ENCODE measurements around the gene DDA1. TPM values are rescaled to one million over a fixed set of nuclear protein-coding genes. Genes with fewer than 3 reads are reported as not detected.
A peak's percentile ranks its signal among the peaks of the same experiment; 100 is the strongest.
"Not testable (repeated sequence)": the region's sequence is repeated elsewhere in the genome, so short reads cannot be mapped to it uniquely, and the experiment has no call there.

Gene DDA1
- total RNA-seq: 45.6 TPM
- long read RNA-seq, full-length matches to known transcripts: 18 of 26 reads
- long read RNA-seq, partial matches to known transcripts: 1 of 26 reads
- long read RNA-seq, other reads (novel, unspliced or antisense): 7 of 26 reads

DNA sequence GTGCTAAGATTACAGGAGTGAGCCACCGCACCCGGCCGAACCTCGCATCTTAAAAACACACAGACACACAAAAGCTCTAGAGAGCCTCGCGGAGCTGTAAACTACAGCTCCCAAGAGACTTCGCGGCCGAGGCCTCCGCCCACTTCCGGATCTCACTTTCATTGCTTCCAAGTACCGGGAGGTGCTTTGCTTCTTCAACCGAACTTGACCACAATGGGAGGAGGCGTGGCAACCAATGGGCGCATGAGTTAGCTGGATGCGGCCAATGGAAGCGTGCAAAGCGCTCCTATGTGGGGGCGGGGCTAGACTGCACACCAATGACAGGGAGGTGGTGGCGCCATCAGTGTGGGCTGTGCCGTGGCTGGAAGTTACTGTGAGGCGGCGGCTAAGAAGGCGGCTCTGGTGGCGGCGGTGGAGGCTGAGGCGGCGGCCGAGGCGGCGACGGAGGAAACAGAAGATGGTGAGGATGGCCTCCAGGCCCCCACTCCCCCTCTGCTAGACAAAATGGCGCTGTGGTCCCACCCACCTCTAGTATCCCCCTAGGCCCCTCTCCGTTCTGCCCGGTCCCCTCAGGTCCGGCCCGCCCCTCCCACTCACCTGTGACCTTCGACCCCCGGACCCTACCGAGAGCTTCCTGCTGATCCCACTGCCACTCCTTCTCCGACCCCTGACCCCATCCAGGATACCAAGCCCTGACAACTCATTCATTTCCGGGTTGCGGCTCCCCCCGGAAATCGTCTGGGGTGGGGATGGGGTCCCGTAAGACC lies at the start of gene DDA1:
TSS of gene DDA1 (plus strand) at position 366 of the 767 bp plus-strand sequence. CDS start at position 458, 92 bp downstream.
- peak; percentile 98 for DNase-seq (ENCODE audit: low spot score)

DNA sequence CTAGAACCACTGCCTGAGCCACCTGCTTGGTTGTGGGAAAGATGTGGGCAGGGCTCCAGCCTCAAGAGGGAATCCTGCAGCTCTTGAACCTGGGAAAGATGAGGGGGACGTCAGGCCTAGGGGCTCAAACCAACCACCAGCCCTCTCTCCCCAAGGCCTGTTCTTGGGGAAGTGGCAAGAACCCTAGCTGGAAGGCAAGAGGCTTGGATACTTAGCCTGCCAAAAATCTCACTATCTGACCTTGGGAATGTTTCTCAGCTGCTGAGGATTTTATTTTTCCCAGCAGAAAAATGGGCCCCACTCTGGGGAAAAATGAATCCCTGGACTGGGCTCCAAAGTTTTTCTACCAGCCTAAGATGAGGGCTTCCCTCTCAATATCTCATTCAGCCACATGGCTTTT lies 49.4 kb upstream of the DDA1 start:
- DNase-seq (ENCODE audit: low spot score): no peak

DNA sequence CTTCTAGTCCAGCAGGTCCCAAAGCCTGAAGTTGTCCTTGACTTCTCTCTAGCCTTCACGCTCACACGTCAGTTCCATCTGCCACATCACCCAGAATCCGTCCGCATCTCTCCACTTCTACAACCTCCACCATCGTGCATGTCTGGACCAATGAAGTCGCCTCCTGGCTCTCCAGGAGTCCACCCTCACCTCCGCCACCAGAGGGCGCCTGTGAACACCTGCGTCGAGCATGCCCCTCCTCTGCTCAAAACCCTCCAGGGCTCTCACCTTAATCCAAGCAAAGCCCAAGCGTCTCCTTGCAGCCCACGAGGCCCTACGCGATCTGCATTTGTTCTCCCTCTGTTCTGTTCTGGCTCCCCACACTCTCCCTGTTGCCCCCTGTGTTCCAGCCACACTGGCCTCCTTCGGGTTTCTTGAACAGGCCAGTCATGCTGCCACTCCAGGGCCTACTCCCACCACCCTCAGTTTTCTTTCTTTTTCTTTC lies 48.5 kb upstream of the DDA1 start:
- DNase-seq (ENCODE audit: low spot score): no peak

DNA sequence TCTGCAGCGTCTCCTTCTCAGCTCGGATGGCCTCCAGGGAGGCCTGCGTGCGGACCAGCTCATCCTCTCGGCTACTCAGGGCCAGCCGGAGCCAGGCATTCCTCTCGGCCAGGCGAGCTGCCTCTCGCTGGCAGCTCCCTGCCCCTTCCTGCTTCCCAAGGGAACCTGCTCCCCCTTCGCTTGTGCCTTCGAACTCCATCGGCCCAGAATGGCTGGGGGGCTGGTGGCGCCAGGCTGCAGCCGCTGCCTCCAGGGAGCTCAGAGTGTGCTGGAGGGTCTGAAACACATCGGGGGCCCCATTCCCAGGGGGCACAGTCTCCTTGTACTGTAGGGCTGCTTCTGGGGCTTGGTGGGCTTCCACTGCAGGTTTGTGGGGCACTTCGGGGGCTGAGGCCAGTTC lies 46.8 kb upstream of the DDA1 start:
- DNase-seq (ENCODE audit: low spot score): no peak

DNA sequence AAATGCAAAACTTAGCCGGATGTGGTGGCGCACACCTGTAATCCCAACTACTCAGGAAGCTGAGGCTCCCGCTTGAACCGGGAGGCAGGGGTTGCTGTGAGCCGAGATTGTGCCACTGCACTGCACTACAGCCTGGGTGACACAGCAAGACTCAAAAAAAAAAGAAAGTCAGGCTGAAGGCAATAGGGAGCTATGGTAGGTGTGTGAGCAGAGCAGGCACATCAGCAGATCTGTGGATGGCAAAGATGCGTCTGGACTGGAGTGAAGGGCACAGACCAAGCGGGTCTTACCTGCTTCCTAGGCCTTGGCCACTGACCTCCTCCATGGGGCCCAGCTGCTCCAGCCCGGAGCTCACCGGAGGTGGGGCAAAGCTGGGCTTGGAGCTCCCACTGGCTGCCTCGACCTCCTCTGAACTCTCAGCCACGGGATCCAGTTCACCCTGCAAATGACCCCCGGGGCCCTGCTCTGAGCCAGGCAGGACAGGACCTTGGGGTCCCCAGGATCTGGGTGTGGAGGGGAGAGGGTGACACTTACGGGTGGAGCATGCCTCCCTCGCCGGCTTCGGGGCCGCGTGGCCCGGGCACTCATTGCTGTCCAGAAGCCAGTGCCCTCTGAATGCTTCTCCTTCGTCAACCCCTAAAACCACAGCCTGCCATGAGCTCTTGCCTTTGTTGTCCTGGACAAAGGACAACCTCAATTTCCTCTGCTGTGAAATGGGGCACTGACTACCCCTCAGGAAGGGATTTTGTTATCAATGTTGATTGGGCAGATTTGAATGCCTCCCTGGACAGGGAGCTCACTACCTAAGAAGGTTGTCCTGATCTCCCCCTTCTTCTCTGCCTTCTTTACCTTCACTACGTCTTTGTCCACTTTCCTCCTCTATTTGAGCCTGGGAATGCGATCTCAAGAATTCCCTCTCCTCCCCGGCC lies 45.4 kb upstream of the DDA1 start:
- DNase-seq (ENCODE audit: low spot score): no peak

DNA sequence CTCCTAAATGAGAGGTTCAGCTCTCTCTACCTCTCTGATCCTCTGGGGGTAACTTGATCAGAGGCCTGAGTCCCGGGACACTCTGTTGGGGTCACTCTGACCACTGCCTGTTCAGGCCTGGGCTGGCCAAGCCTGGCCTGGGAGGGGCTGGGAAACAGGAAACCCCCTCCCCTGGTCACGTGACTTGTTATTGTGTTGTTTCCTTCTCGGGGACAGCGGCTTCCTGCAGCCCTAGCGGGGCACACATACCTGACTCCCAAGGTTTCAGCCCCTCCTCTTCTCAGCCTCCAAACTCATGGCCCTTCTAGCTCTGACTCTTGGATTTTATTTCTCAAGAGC lies 44.8 kb upstream of the DDA1 start, which contains the start of gene USHBP1:
TSS of gene USHBP1 (minus strand) at position 105 of the 339 bp plus-strand sequence. CDS start 446 bp downstream, outside the sequence.
- DNase-seq (ENCODE audit: low spot score): no peak

DNA sequence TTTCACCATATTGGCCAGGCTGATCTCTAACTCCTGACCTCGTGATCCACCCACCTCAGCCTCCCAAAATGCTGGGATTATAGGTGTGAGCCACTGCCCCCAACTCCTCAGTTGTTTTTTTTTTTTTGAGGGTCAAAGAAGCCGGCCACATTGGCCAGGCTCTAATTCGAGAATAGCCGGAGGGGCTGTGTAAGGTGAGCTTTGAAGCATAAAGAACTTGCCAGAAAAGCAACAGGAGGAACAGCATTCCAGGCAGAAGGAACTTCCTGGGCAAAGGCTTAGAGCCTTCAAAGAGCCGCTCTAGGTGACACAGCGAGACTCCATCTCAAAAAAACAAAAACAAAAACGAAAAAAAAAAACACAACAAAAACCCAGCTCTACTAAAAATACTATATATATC lies 43.3 kb upstream of the DDA1 start:
- no peak for DNase-seq (ENCODE audit: low spot score)

DNA sequence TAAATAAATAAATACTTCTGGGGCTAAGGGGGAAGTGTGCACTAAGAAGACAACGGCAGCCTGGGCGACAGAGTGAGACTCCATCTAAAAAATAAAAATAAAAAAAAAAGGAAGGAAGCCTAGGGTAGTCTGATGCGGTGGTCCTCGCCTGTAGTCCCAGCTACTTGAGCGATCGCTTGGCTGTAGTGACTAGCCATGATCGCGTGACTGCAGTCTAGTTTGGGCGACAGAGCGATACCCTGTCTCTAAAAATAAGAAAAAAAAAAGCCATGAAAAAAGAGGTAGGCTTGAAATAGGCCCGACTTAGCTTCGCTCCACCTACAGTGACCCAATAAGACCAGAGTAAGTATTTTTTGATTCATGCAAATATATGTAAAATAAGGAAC lies 42.8 kb upstream of the DDA1 start:
- DNase-seq (ENCODE audit: low spot score): no peak

DNA sequence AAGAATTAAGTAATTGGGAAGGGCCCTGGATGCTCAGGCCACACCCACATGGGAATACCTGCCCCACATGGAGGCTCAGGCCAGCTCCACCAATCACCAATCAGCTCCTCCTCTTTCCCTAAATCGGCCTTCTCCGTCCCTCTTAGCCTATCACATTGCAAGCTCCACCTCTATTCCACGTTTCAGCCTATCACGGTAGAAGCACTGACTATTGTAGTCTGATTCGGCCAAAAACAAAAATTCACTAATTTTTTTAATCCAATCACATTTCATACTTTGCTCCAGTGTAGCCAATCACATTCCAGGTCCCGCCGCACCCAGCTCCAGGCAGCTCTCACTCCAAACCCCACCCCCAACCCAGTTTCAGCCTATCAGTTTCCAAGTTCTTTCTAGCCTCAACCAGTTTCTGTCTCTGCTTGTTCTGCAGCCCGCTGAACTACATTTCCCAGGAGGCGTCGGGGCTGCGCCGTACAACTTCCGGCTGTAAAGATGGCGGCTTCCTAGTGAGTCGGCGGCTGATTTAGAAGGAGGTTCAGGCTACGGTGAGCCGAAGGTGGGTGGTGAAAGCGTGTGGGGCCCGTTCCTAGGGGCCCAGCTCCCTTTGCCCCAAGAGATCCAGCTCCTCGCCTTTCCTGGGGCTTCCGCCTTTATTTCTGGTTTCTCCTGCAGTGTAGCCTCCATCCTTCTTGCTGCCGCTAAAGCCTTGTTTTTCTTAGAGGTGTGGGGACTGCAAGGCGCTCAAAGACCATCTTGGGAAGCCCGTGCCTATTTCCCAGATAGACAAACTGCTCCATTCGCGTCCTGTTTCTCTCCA lies 42.2 kb upstream of the DDA1 start, which contains the start of gene BABAM1:
TSS of gene BABAM1 (plus strand) at position 469 of the 814 bp plus-strand sequence. CDS start 1,364 bp downstream, outside the sequence.
- DNase-seq (ENCODE audit: low spot score): peak; percentile 94

DNA sequence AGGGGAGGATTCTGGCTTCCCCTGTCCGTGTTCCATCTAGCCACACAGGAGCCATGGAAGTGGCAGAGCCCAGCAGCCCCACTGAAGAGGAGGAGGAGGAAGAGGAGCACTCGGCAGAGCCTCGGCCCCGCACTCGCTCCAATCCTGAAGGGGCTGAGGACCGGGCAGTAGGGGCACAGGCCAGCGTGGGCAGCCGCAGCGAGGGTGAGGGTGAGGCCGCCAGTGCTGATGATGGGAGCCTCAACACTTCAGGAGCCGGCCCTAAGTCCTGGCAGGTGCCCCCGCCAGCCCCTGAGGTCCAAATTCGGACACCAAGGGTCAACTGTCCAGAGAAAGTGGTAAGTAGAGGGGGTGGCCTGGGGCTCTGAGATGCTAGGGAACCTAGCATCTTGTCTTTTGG lies 40.6 kb upstream of the DDA1 start:
- DNase-seq (ENCODE audit: low spot score): no peak

DNA sequence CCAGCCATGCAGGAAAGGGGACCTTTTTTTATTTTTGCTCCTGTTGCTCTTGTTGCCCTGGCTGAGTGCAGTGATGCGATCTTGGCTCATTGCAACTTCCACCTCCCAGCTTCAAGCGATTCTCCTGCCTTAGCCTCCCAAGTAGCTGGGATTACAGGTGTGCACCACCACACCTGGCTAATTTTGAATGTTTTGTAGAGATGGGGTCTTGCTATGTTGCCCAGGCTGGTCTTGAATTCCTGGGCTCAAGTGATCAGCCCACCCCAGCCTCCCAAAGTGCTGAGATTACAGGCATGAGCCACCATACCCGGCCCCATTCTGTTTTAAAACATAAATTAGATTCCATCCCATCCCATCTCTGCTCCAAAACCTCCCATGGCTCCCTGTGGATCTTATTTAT lies 34.5 kb upstream of the DDA1 start:
- not testable (repeated sequence) for DNase-seq (ENCODE audit: low spot score)

DNA sequence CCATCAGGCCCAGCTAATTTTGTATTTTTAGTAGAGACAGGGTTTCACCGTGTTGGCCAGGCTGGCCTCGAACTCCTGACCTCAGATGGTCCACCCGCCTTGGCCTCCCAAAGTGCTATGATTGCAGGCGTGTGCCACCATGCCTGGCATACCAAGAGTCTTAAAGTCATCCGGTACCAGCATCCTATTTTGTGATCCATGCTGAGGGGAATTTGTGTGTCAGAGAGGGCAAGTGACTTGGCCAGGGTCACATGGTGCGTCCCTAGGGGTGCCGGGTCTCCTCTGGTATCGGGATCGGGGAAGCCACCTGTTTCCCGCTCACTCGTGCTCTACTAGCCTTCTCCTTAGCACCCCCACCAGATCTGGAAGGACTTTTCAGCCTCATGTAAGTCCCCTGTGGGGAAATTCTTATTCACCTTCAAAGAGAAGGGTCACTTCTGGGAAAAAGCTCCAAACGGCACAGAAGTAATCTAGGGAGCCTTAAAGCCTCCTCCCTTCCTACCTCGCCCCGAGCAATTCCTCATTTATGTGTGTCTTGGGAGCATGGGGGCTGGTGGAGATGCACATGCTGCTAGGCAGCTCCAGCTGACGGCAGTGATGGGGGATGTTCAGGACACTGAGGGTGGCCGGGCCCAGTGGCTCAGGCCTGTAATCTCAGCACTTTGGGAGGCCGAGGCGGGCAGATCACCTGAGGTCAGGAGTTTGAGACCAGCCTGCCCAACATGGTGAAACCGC lies 33.8 kb upstream of the DDA1 start:
- no peak for DNase-seq (ENCODE audit: low spot score)

DNA sequence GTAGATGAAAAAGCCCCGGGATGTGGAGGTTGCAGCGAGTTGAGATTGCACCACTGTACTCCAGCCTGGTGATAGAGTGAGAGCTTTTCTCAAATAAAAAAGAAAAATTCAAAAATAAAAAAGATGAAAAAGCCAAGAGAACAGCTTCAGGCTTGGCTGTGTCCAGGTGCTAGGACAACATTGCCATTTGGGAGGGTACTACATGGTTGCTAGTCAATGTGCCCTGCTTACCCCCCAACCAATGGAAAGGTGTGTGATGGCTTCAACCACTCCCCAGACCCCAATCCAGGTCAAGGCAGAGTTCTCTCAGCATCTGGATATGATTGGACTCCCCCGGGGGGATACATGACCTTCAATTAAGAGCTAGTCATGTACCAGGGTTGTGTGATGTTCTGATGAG lies 29.9 kb upstream of the DDA1 start:
- no peak for DNase-seq (ENCODE audit: low spot score)

DNA sequence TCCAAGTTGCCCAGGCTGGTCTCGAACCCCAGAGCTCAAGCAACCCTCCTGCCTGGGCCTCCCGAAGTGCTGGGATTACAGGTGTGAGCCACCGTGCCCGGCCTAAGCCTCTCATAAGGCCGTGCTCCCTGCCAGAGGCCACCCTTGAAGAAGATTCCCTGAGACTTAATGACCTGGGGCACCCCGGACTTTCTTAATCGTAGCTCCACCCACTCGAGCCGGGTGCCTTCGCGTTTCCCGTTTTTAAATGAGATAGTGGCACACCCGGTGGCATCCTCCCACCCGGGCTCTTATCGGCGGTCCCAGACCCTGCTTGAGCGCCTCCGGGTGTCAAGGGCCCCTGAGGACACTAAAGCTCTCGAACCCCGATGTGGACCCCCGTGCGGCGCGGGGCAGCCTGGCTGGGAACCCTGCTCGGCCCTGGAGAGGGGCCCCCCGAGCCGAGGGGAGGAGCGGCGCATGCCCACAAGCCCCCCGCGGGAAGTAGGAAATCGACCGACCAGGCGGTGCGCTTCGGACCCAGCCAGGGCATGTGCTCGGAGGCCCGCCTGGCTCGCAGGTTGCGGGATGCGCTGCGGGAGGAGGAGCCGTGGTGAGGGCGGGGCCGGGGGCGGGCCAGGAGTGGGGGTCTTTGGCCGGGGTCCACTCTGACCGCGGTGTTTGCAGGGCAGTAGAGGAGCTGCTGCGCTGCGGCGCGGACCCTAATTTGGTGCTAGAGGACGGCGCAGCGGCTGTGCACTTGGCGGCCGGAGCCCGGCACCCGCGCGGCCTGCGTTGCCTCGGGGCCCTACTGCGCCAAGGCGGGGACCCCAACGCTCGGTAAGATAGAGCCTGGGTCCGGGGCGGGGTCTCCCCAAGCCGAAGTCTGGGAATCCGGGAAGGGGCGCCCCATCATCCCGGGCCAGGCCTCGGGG lies 27.7 kb upstream of the DDA1 start, which contains the start of gene ANKLE1:
TSS of gene ANKLE1 (plus strand) at position 511 of the 914 bp plus-strand sequence. CDS start at position 531, 20 bp downstream.
- no peak for DNase-seq (ENCODE audit: low spot score)

DNA sequence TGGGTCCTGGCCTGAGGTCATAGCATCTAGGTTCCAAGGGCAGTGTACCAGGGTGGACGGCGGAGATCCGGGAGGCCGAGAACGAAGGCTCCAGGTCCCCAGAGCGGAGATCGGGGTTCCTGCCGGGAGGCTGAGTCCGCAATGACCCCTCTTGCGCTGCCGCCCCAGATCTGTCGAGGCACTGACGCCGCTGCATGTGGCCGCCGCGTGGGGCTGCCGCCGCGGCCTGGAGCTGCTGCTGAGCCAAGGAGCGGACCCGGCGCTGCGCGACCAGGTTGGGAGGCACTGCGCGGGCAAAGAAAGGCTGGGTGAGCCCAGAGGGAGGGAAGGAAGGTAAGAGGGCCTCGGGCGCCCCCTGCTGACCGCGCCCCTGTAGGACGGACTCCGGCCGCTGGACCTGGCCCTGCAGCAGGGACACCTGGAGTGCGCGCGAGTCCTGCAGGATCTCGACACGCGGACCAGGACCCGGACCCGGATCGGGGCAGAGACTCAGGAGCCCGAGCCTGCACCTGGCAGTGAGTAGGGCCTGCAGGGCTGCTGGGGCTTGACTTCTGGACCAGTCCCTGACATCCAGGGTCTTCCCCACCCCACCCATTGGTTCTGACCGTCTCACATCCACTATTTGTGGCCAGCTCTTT lies 26.8 kb upstream of the DDA1 start:
- DNase-seq (ENCODE audit: low spot score): peak; percentile 94

DNA sequence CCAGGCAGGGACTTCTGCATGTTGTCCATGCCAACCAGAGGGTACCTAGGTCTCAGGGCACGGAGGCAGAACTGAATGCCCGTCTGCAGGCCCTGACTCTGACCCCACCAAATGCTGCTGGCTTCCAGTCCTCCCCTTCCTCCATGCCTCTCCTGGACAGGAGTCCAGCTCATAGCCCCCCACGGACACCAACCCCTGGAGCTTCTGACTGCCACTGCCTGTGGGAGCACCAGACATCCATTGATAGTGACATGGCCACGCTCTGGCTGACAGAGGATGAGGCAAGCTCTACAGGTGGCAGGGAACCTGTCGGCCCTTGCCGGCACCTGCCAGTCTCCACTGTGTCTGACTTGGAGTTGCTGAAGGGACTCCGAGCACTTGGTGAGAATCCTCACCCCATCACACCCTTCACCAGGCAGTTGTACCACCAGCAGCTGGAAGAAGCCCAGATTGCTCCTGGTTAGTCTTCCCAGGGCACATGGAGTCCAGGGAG lies 25.8 kb upstream of the DDA1 start:
- DNase-seq (ENCODE audit: low spot score): no peak

DNA sequence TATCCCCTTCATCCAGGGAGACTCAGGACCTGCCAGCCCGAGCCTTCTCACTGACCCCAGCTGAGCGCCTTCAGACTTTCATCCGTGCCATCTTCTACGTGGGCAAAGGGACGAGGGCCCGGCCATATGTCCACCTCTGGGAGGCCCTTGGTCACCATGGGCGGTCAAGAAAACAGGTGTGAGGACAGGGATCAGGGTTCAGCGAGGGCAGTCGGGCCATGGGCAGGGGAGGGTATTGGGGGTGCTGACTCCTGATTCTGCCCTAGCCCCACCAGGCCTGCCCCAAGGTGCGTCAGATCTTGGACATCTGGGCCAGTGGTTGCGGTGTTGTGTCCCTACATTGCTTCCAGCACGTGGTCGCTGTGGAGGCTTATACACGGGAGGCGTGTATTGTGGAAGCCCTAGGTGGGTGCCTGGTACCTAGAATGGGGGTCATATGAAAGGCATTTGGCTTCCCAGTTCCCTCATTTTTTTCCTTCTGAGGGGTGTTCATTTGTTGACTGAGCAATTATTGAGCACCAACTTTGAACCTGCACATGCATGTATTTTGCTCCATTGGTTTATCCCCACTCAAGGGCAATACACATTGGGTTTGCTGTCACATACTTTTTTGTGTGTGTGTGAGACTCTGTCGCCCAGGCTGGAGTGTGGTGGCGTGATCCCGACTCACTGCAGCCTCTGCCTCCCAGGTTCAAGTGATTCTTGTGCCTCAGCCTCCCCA lies 23.8 kb upstream of the DDA1 start:
- no peak for DNase-seq (ENCODE audit: low spot score)

DNA sequence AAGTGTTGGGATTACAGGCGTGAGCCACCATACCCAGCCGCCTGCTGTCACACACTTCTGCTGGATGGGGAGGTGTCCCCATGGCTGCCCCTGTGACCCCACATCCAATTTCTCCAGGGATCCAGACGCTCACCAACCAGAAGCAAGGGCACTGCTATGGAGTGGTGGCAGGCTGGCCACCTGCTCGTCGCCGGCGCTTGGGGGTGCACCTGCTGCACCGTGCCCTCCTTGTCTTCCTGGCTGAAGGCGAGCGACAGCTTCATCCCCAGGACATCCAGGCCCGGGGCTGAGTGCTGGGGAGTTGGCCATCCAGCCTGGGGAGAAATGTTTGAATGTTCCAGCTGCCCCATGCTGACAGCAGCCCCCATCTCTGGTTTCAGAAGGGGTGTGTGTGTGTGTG lies 23.1 kb upstream of the DDA1 start:
- DNase-seq (ENCODE audit: low spot score): no peak
